ENCODE measurements around the gene FARS2. TPM values are rescaled to one million over a fixed set of nuclear protein-coding genes. Genes with fewer than 3 reads are reported as not detected.

FARS2 gene
- total and polyA plus RNA-seq, 2 of the 13 experiments (the other 11 are each of a cell fraction or from before 2014, with no cell fraction given) = 15.4 to 26.0 TPM

- Histone ChIP-seq H4K20me1 (ENCODE audit: insufficient read depth, low read length) (no peaks in the 10 kb centered on the region), H3K27me3 (ENCODE audit: control insufficient read depth in 1 of 2, insufficient read depth in 2 of 2, low read length in 2 of 2) (no peaks in the 10 kb centered on the region), H3K9me3 (ENCODE audit: low read length) (peaks cover 9% of the 10 kb centered on the region), H2AFZ (ENCODE audit: low read length) (no peak overlapping the region), H3K36me3 (replicated peaks in 1 of 2; ENCODE audit: control insufficient read depth in 1 of 2, insufficient read depth in 2 of 2, low read length in 2 of 2) (no peaks in the 10 kb centered on the region), H3K4me1 (ENCODE audit: insufficient read depth, low read length) (no peaks in the 10 kb centered on the region), H3K4me2 (ENCODE audit: low read depth, low read length) (no peak overlapping the region), H3K9ac (ENCODE audit: insufficient read depth, low read depth, low read length) (no peak overlapping the region), H3K4me3 (replicated peaks in 1 of 3; ENCODE audit: insufficient read depth in 1 of 3, low read depth in 2 of 3, low read length in 3 of 3) (no peak overlapping the region), H3K79me2 (ENCODE audit: insufficient read depth, low read length) (no peaks in the 10 kb centered on the region), H3K27ac (ENCODE audit: extremely low read length, insufficient read depth, low read length) (no peak overlapping the region)
- ChIA-PET POLR2A (no interaction called here), CTCF (ENCODE audit: low intra/inter-chr PET ratio, low total read pairs) (no interaction called here)
- in situ Hi-C loops (cut with HindIII; ENCODE audit: extremely low pct_ligation_motif_present, low pct_unique_long_range_greater_than_20kb) (no loop called here), intact Hi-C loops (cut with micrococcal nuclease; ENCODE audit: unreplicated experiment) (no loop called here)
- BruUV-seq (replicated peaks) = no TSS peak
- DNase-seq (ENCODE audit: low spot score) (no peak), ATAC-seq (no peak), FAIRE-seq (no peak)
- 85% methylated on average over 5 of the region's 5 CpGs for WGBS (ENCODE audit: low lambda C conversion rate)
- TF ChIP-seq ZNF230 (CRISPR knock-in tag; IDR thresholded peaks at IDR 0.05) = no peak
- TF ChIP-seq ZNF414 (CRISPR knock-in tag; IDR thresholded peaks at IDR 0.05) = no peak
- TF ChIP-seq KIAA2018 (CRISPR knock-in tag; IDR thresholded peaks at IDR 0.05; ENCODE audit: borderline replicate concordance) = no peak
- TF ChIP-seq SRSF9 (IDR thresholded peaks at IDR 0.05; ENCODE audit: borderline replicate concordance, insufficient read depth, low read depth, low read length, poor library complexity, severe bottlenecking) = no peak
- TF ChIP-seq KLF9 (CRISPR knock-in tag; IDR thresholded peaks at IDR 0.05; ENCODE audit: low read depth) = no peak
- no peak for TF ChIP-seq ZNF530 (CRISPR knock-in tag; IDR thresholded peaks at IDR 0.05; ENCODE audit: low read depth)
- no peak for TF ChIP-seq NR2C2 (CRISPR knock-in tag; IDR thresholded peaks at IDR 0.05; ENCODE audit: borderline replicate concordance)
- no peak for TF ChIP-seq LRRFIP1 (CRISPR knock-in tag; conservative IDR thresholded peaks at IDR 0.05)
- TF ChIP-seq ZBTB37 (CRISPR knock-in tag; IDR thresholded peaks at IDR 0.05) = no peak
- no peak for TF ChIP-seq ZNF709 (CRISPR knock-in tag; IDR thresholded peaks at IDR 0.05)
- no peak for TF ChIP-seq RFX3 (CRISPR knock-in tag; IDR thresholded peaks at IDR 0.05)
- TF ChIP-seq SCMH1 (CRISPR knock-in tag; IDR thresholded peaks at IDR 0.05; ENCODE audit: borderline replicate concordance) = no peak
- no peak for TF ChIP-seq CEBPG (CRISPR knock-in tag; IDR thresholded peaks at IDR 0.05)
These were observed 328.9 kb downstream of the FARS2 start for GRCh38 chr6:5590187-5590586.

Data from HepG2 (cell line).